HG03196 (cell line): ENCODE measurements around the gene CTNNBIP1.

Source experiments
- ATAC-seq: cut with Tn5 transposase; IDR thresholded peaks from one replicate; pipeline ENCODE4 v1.9.1; 2021; ENCODE audit not compliant: unreplicated experiment

The CTNNBIP1 gene

GRCh38 chr1:9881838-9882249 lies 28.2 kb downstream of the CTNNBIP1 start:
- ATAC-seq: no peak

GRCh38 chr1:9878404-9878803 lies 31.7 kb downstream of the CTNNBIP1 start:
- no peak for ATAC-seq

- no peak for ATAC-seq
Observed at GRCh38 chr1:9877962-9878361, 32.1 kb downstream of the CTNNBIP1 start.

GRCh38 chr1:9875636-9876000 lies 34.5 kb downstream of the CTNNBIP1 start:
- ATAC-seq: no peak

GRCh38 chr1:9874959-9875635 lies 35.0 kb downstream of the CTNNBIP1 start:
- no peak for ATAC-seq

GRCh38 chr1:9874412-9874811 lies 35.7 kb downstream of the CTNNBIP1 start:
- no peak for ATAC-seq

GRCh38 chr1:9873992-9874391 lies 36.1 kb downstream of the CTNNBIP1 start:
- ATAC-seq: no peak

- ATAC-seq: no peak
Observed at GRCh38 chr1:9873385-9873784, 36.7 kb downstream of the CTNNBIP1 start.

GRCh38 chr1:9872430-9873165 lies 37.5 kb downstream of the CTNNBIP1 start:
- no peak for ATAC-seq

- no peak for ATAC-seq
Observed at GRCh38 chr1:9871707-9872425, 38.2 kb downstream of the CTNNBIP1 start.

- no peak for ATAC-seq
Observed at GRCh38 chr1:9871021-9871420, 39.0 kb downstream of the CTNNBIP1 start.

- no peak for ATAC-seq
Observed at GRCh38 chr1:9870572-9870971, 39.5 kb downstream of the CTNNBIP1 start.

- no peak for ATAC-seq
Observed at GRCh38 chr1:9869831-9870251, 40.2 kb downstream of the CTNNBIP1 start.

GRCh38 chr1:9868244-9868590 lies 41.9 kb downstream of the CTNNBIP1 start:
- no peak for ATAC-seq

- no peak for ATAC-seq
Observed at GRCh38 chr1:9867408-9868243, 42.4 kb downstream of the CTNNBIP1 start.

GRCh38 chr1:9866836-9867235 lies 43.2 kb downstream of the CTNNBIP1 start:
- no peak for ATAC-seq

GRCh38 chr1:9865724-9866123 lies 44.3 kb downstream of the CTNNBIP1 start:
- no peak for ATAC-seq

- no peak for ATAC-seq
Observed at GRCh38 chr1:9863371-9863770, 46.7 kb downstream of the CTNNBIP1 start.

GRCh38 chr1:9861360-9861759 lies 48.7 kb downstream of the CTNNBIP1 start:
- ATAC-seq: no peak

- ATAC-seq: no peak
Observed at GRCh38 chr1:9860887-9861286, 49.2 kb downstream of the CTNNBIP1 start.
